SK-N-SH (cell line): ENCODE measurements around the gene KCNJ15.

Experiments used
- EP300 ChIP-seq, 2 experiments: IDR thresholded peaks; 2 replicates each; pipeline versions ENCODE4 v1.4.0 to v1.6.1; 2012; ENCODE audit warnings: borderline replicate concordance in 1 of 2, low read depth in 1 of 2, low read length in 1 of 2
- EZH2phosphoT487 ChIP-seq: fragments of 200-600 bp; sonication (generic); IDR thresholded peaks from 2 replicates; pipeline ENCODE4 v1.6.1; 2017; ENCODE audit warnings: low read depth, mixed run types, mild to moderate bottlenecking, antibody characterized with exemption, moderate library complexity, borderline replicate concordance
- FOXJ3 ChIP-seq: sonication (generic); formaldehyde crosslinking; IDR thresholded peaks from 2 replicates; pipeline ENCODE4 v1.5.1; 2020; ENCODE audit warnings: mild to moderate bottlenecking, missing genetic modification reagents
- MXI1 ChIP-seq: IDR thresholded peaks from 2 replicates; pipeline ENCODE4 v1.6.1; 2012; ENCODE audit warnings: mild to moderate bottlenecking, low read depth, low read length, improper control_type of control experiment
- POLR2AphosphoS5 ChIP-seq: IDR thresholded peaks from 2 replicates; pipeline ENCODE4 v1.6.1; 2012; ENCODE audit warnings: low read depth, low read length
- RAD21 ChIP-seq: IDR thresholded peaks from 2 replicates; pipeline ENCODE4 v1.6.1; 2012; ENCODE audit warnings: mild to moderate bottlenecking, low read length
- RFX5 ChIP-seq: IDR thresholded peaks from 2 replicates; pipeline ENCODE4 v1.6.1; 2012; ENCODE audit warnings: mild to moderate bottlenecking, improper control_type of control experiment, low read length
- SIN3A ChIP-seq: IDR thresholded peaks from 2 replicates; pipeline ENCODE4 v1.6.1; 2012; ENCODE audit warnings: low read depth, mild to moderate bottlenecking, low read length, moderate library complexity, borderline replicate concordance
- SMC3 ChIP-seq: IDR thresholded peaks from 2 replicates; pipeline ENCODE4 v1.6.1; 2012; ENCODE audit warnings: low read depth, low read length, improper control_type of control experiment
- YY1 ChIP-seq: IDR thresholded peaks from 2 replicates; pipeline ENCODE4 v1.4.0; 2012; ENCODE audit warnings: low read depth, mild to moderate bottlenecking
- TF ChIP-seq, protein P1 (sequence below): fragments of 200-600 bp; sonication (generic); IDR thresholded peaks from 2 replicates; pipeline ENCODE4 v1.6.1; 2017; ENCODE audit warnings: antibody characterized with exemption, mild to moderate bottlenecking, moderate library complexity
- TF ChIP-seq, protein P2 (sequence below): IDR thresholded peaks from 2 replicates; pipeline ENCODE4; 2012
- TF ChIP-seq, protein P3 (sequence below): fragments of 150-350 bp; IDR thresholded peaks from 2 replicates; pipeline ENCODE4 v1.6.1; 2016; ENCODE audit warnings: mild to moderate bottlenecking, low read depth, low read length

GRCh38 chr21:38287476-38287875, 30.7 kb downstream of the KCNJ15 start:
- TF ChIP-seq, protein P1, sequence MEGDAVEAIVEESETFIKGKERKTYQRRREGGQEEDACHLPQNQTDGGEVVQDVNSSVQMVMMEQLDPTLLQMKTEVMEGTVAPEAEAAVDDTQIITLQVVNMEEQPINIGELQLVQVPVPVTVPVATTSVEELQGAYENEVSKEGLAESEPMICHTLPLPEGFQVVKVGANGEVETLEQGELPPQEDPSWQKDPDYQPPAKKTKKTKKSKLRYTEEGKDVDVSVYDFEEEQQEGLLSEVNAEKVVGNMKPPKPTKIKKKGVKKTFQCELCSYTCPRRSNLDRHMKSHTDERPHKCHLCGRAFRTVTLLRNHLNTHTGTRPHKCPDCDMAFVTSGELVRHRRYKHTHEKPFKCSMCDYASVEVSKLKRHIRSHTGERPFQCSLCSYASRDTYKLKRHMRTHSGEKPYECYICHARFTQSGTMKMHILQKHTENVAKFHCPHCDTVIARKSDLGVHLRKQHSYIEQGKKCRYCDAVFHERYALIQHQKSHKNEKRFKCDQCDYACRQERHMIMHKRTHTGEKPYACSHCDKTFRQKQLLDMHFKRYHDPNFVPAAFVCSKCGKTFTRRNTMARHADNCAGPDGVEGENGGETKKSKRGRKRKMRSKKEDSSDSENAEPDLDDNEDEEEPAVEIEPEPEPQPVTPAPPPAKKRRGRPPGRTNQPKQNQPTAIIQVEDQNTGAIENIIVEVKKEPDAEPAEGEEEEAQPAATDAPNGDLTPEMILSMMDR: no peak
- TF ChIP-seq RFX5 (no peak), YY1 (no peak), MXI1 (no peak), SIN3A (no peak), POLR2AphosphoS5 (no peak), RAD21 (no peak), SMC3 (no peak), EP300 (IDR thresholded peaks at IDR 0.05; ENCODE audit: borderline replicate concordance in 1 of 2, low read depth in 1 of 2, low read length in 1 of 2) (no peak), FOXJ3 (CRISPR knock-in tag) (no peak), EZH2phosphoT487 (no peak)
- TF ChIP-seq, protein P2, sequence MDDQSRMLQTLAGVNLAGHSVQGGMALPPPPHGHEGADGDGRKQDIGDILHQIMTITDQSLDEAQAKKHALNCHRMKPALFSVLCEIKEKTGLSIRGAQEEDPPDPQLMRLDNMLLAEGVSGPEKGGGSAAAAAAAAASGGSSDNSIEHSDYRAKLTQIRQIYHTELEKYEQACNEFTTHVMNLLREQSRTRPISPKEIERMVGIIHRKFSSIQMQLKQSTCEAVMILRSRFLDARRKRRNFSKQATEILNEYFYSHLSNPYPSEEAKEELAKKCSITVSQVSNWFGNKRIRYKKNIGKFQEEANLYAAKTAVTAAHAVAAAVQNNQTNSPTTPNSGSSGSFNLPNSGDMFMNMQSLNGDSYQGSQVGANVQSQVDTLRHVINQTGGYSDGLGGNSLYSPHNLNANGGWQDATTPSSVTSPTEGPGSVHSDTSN: no peak
- TF ChIP-seq, protein P3, sequence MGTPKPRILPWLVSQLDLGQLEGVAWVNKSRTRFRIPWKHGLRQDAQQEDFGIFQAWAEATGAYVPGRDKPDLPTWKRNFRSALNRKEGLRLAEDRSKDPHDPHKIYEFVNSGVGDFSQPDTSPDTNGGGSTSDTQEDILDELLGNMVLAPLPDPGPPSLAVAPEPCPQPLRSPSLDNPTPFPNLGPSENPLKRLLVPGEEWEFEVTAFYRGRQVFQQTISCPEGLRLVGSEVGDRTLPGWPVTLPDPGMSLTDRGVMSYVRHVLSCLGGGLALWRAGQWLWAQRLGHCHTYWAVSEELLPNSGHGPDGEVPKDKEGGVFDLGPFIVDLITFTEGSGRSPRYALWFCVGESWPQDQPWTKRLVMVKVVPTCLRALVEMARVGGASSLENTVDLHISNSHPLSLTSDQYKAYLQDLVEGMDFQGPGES: no peak
